C4-2B (cell line): ENCODE results near the gene TUBE1.

Experiments
- CTCF ChIP-seq: fragments of 450-650 bp; conservative IDR thresholded peaks from 2 replicates; pipeline ENCODE4 v1.5.1; 2017; ENCODE audit warnings: mild to moderate bottlenecking
- ZFX ChIP-seq: fragments of 450-650 bp; IDR thresholded peaks from 2 replicates; pipeline ENCODE4 v1.6.1; 2017

- TF ChIP-seq CTCF (no peak), ZFX (no peak)
Measured at GRCh38 chr6:112065426-112065986, 21.8 kb downstream of the TUBE1 start.
